ENCODE measurements around the gene NPVF.
A peak's percentile ranks its signal among the peaks of the same experiment; 100 is the strongest.

Gene NPVF

GRCh38 chr7:25228386-25228785 is at the start of gene NPVF:
TSS of gene NPVF (minus strand) at chr7:25228486. CDS start at chr7:25228439, 47 bp downstream.
- no peak for DNase-seq

- DNase-seq: no peak
Observed at GRCh38 chr7:25272265-25272664, 44.0 kb upstream of the NPVF start.

- DNase-seq: no peak
Observed at GRCh38 chr7:25263337-25263736, 35.1 kb upstream of the NPVF start.

GRCh38 chr7:25262586-25262985 is 34.3 kb upstream of the NPVF start:
- no peak for DNase-seq

GRCh38 chr7:25261545-25262140 is 33.4 kb upstream of the NPVF start:
- peak; percentile 50 for DNase-seq

GRCh38 chr7:25260862-25261494 is 32.7 kb upstream of the NPVF start:
- DNase-seq: peak; percentile 48

GRCh38 chr7:25259487-25260243 is 31.4 kb upstream of the NPVF start:
- DNase-seq: peak; percentile 95

GRCh38 chr7:25256333-25256819 is 28.1 kb upstream of the NPVF start:
- no peak for DNase-seq

- DNase-seq: no peak
Observed at GRCh38 chr7:25255611-25256332, 27.5 kb upstream of the NPVF start.

- no peak for DNase-seq
Observed at GRCh38 chr7:25254604-25255003, 26.3 kb upstream of the NPVF start.

GRCh38 chr7:25253714-25254113 is 25.4 kb upstream of the NPVF start:
- DNase-seq: no peak

- DNase-seq: no peak
Observed at GRCh38 chr7:25250386-25250785, 22.1 kb upstream of the NPVF start.

GRCh38 chr7:25249772-25250171 is 21.5 kb upstream of the NPVF start:
- DNase-seq: no peak

- DNase-seq: no peak
Observed at GRCh38 chr7:25246306-25246705, 18.0 kb upstream of the NPVF start.

- no peak for DNase-seq
Observed at GRCh38 chr7:25244254-25245033, 16.2 kb upstream of the NPVF start.

GRCh38 chr7:25242678-25243077 is 14.4 kb upstream of the NPVF start:
- DNase-seq: no peak

GRCh38 chr7:25240896-25241295 is 12.6 kb upstream of the NPVF start:
- DNase-seq: no peak

GRCh38 chr7:25240340-25240739 is 12.1 kb upstream of the NPVF start:
- no peak for DNase-seq

GRCh38 chr7:25239888-25240287 is 11.6 kb upstream of the NPVF start:
- DNase-seq: no peak

- no peak for DNase-seq
Observed at GRCh38 chr7:25238066-25238725, 9.9 kb upstream of the NPVF start.

- no peak for DNase-seq
Observed at GRCh38 chr7:25235471-25235870, 7.2 kb upstream of the NPVF start.

GRCh38 chr7:25234336-25234735 is 6.0 kb upstream of the NPVF start:
- DNase-seq: no peak
